A549 (cell line): ENCODE measurements around the gene SUMO2. TPM values are rescaled to one million over a fixed set of nuclear protein-coding genes. Genes with fewer than 3 reads are reported as not detected.

Experiments
- ATAC-seq, 2 experiments: fragments of 200-7000 bp in 1 of 2; fragments of >200 bp in 1 of 2; cut with Nextera tagmentation in 1 of 2; cut with Tn5 transposase in 1 of 2; 3 replicates each; pipeline versions ENCODE4 v1.8.0 to v1.9.1; 2018 to 2020; ENCODE audit warnings: mild to moderate bottlenecking in 1 of 2, moderate library complexity in 1 of 2
- CTCF ChIA-PET: fragments of 300-600 bp; sonication (Branson Sonifier 250); formaldehyde crosslinking; extraction: SDS; loops from one replicate; lab custom pipeline; 2021; ENCODE audit warnings: antibody characterized with exemption, inconsistent platforms; lab: Yijun Ruan, JAX
- POLR2A ChIA-PET: fragments of 350-600 bp; formaldehyde crosslinking; extraction: SDS; loops from one replicate; lab custom pipeline; 2021; ENCODE audit warnings: antibody characterized with exemption, inconsistent platforms; lab: Yijun Ruan, JAX
- DNase-seq, 2 experiments: peaks; one replicate each; pipeline versions ENCODE4 v3.0.0 to v3.0.0-alpha.2; 2011 to 2016; ENCODE audit warnings: low read depth in 1 of 2, low spot score in 1 of 2
- FAIRE-seq: peaks from 2 replicates; lab custom pipeline; 2011; peaks lifted over from hg19 to GRCh38; lab: Jason Lieb, UNC
- H3K27ac ChIP-seq, 2 experiments: fragments of >200 bp; sonication (Bioruptor Twin); formaldehyde crosslinking; 3 replicates each; pipeline ENCODE4 v1.5.1; 2016 to 2017
- H3K4me1 ChIP-seq: fragments of >200 bp; sonication (Bioruptor Twin); formaldehyde crosslinking; 3 replicates; pipeline ENCODE4 v1.6.1; 2016
- H3K4me2 ChIP-seq: fragments of >200 bp; sonication (Bioruptor Twin); formaldehyde crosslinking; 3 replicates; pipeline ENCODE4 v1.6.1; 2016
- H3K4me3 ChIP-seq: fragments of >200 bp; sonication (Bioruptor Twin); formaldehyde crosslinking; 3 replicates; pipeline ENCODE4 v1.5.1; 2016
- H3K9me3 ChIP-seq: fragments of >200 bp; sonication (Bioruptor Twin); formaldehyde crosslinking; 3 replicates; pipeline ENCODE4 v1.6.1; 2016
- CBX2 ChIP-seq: fragments of 200-600 bp; sonication (generic); IDR thresholded peaks from 2 replicates; pipeline ENCODE4 v1.6.1; 2016; ENCODE audit warnings: low read depth, mild to moderate bottlenecking, borderline replicate concordance
- CBX8 ChIP-seq: fragments of 200-600 bp; sonication (generic); IDR thresholded peaks from 2 replicates; pipeline ENCODE4 v1.6.1; 2016
- EHMT2 ChIP-seq: fragments of 200-600 bp; sonication (generic); IDR thresholded peaks from 2 replicates; pipeline ENCODE4 v1.6.1; 2016; ENCODE audit warnings: antibody characterized with exemption, low read depth, mild to moderate bottlenecking, moderate library complexity
- ELK1 ChIP-seq: fragments of 150-350 bp; IDR thresholded peaks from 2 replicates; pipeline ENCODE4 v1.6.1; 2014; ENCODE audit warnings: low read depth, mild to moderate bottlenecking, low read length
- FOSB ChIP-seq: fragments of 250-450 bp; sonication (Bioruptor Pico); IDR thresholded peaks from 2 replicates; pipeline ENCODE4 v1.5.0; 2020; ENCODE audit warnings: mild to moderate bottlenecking, moderate library complexity
- FOSL2 ChIP-seq, 2 experiments: fragments of 450-650 bp in 1 of 2; fragments of >200 bp in 1 of 2; sonication (Bioruptor Twin) in 1 of 2; formaldehyde crosslinking; IDR thresholded peaks; 2 replicates each; pipeline versions ENCODE4 v1.5.0 to v1.6.1; 2016 to 2020; ENCODE audit warnings: mild to moderate bottlenecking in 1 of 2, moderate library complexity in 1 of 2
- HEYL ChIP-seq: fragments of 250-450 bp; sonication (Bioruptor Pico); IDR thresholded peaks from 2 replicates; pipeline ENCODE4 v1.8.0; 2021; ENCODE audit warnings: mild to moderate bottlenecking, moderate library complexity
- HOXB13 ChIP-seq: fragments of 250-450 bp; sonication (Bioruptor Pico); IDR thresholded peaks from 2 replicates; pipeline ENCODE4 v1.5.0; 2020; ENCODE audit warnings: low read depth, mild to moderate bottlenecking, moderate library complexity
- JUNB ChIP-seq: fragments of >200 bp; sonication (Bioruptor Twin); formaldehyde crosslinking; IDR thresholded peaks from 2 replicates; pipeline ENCODE4 v1.6.1; 2016
- KDM1A ChIP-seq: fragments of 200-600 bp; sonication (generic); IDR thresholded peaks from 2 replicates; pipeline ENCODE4 v1.6.1; 2016; ENCODE audit warnings: low read depth, mild to moderate bottlenecking
- NPAS2 ChIP-seq: fragments of 250-450 bp; sonication (Bioruptor Pico); IDR thresholded peaks from 2 replicates; pipeline ENCODE4 v1.8.0; 2022; ENCODE audit warnings: mild to moderate bottlenecking, moderate library complexity, borderline replicate concordance
- POLR2A ChIP-seq: IDR thresholded peaks from 2 replicates; pipeline ENCODE4 v1.6.1; 2012; ENCODE audit warnings: mild to moderate bottlenecking, low read length
- RARB ChIP-seq: fragments of 250-450 bp; sonication (Bioruptor Pico); IDR thresholded peaks from 2 replicates; pipeline ENCODE4 v1.8.0; 2021; ENCODE audit warnings: mild to moderate bottlenecking, moderate library complexity
- RFX5 ChIP-seq: fragments of 450-650 bp; IDR thresholded peaks from 2 replicates; pipeline ENCODE4 v1.7.1; 2014; ENCODE audit warnings: antibody characterized with exemption, mild to moderate bottlenecking, moderate library complexity
- RNF2 ChIP-seq: fragments of 200-600 bp; sonication (generic); IDR thresholded peaks from 2 replicates; pipeline ENCODE4 v1.6.1; 2016; ENCODE audit warnings: low read depth, mild to moderate bottlenecking, antibody characterized with exemption, moderate library complexity, borderline replicate concordance
- TFCP2L1 ChIP-seq: fragments of 250-450 bp; sonication (Bioruptor Pico); IDR thresholded peaks from 2 replicates; pipeline ENCODE4 v1.5.0; 2021; ENCODE audit warnings: mild to moderate bottlenecking
- TP53 ChIP-seq: fragments of 250-450 bp; sonication (Bioruptor Pico); IDR thresholded peaks from 2 replicates; pipeline ENCODE4 v1.5.0; 2021; ENCODE audit warnings: mild to moderate bottlenecking, moderate library complexity
- USF2 ChIP-seq: fragments of 450-650 bp; IDR thresholded peaks from 2 replicates; pipeline ENCODE4 v1.6.1; 2014; ENCODE audit warnings: antibody characterized with exemption
- ZFP36 ChIP-seq: fragments of 450-650 bp; IDR thresholded peaks from 2 replicates; pipeline ENCODE4 v1.6.1; 2014; ENCODE audit warnings: borderline replicate concordance; ENCODE audit not compliant: partially characterized antibody
- WGBS: methylation state at CpG from one replicate; pipeline ENCODE4 v1.1.6; 2017; ENCODE audit errors: missing lambda C conversion rate; 5-methylcytosine and 5-hydroxymethylcytosine counted together
- polyA plus RNA-seq, 4 experiments: library from polyadenylated mRNA; depleted of rRNA in 3 of 4; stranded (reverse); fragments of >200 nt; fragmentation: RNase III in 1 of 4; extraction: RNeasy Plus Mini Kit Qiagen cat#74134 plus additional on column Dnase treatment in 1 of 4; gene quantifications; 2 replicates in 3 of 4; 3 replicates in 1 of 4; pipeline ENCODE4 v1.2.3, GENCODE V29; 2011 to 2017
- TF ChIP-seq, protein P1 (sequence below): IDR thresholded peaks from 2 replicates; pipeline ENCODE4 v1.6.1; 2012; ENCODE audit warnings: low read depth, borderline replicate concordance
- TF ChIP-seq, protein P2 (sequence below): fragments of >200 bp; sonication (Bioruptor Twin); formaldehyde crosslinking; IDR thresholded peaks from 3 replicates; pipeline ENCODE4 v1.5.1; 2016
- TF ChIP-seq, protein P3 (sequence below): fragments of 250-450 bp; sonication (Bioruptor Pico); IDR thresholded peaks from 2 replicates; pipeline ENCODE4 v1.5.0; 2020; ENCODE audit warnings: low read depth, mild to moderate bottlenecking, moderate library complexity

SUMO2 gene
- polyA plus RNA-seq, 2 of the 4 experiments (the other 2 are of a cell fraction) = 525 to 545 TPM

- DNase-seq = no peak
- CTCF ChIA-PET = interaction anchor here (0.8 to 15.3 kb wide), 8 partner anchors 8 to 90 kb away, joined by 3 to 270 read pairs (median 6); partner anchors contain the start of gene ARMC7
- Histone ChIP-seq H3K4me3 (no peak overlapping the region), H3K4me1 (0 out of 3 replicates have a peak, but pooled peaks cover 6% of the 10 kb centered on the region), H3K9me3 (no peaks in the 10 kb centered on the region), H3K4me2 (no peak overlapping the region), H3K27ac (no peak overlapping the region)
- POLR2A ChIA-PET = interaction anchor here (0.6 kb wide), 1 partner anchor 24 kb away, joined by 4 read pairs; no protein-coding TSS in a partner anchor
- TF ChIP-seq USF2 = no peak
- TF ChIP-seq JUNB = no peak
- TF ChIP-seq CBX2 = no peak
- no peak for TF ChIP-seq RARB (CRISPR knock-in tag)
- TF ChIP-seq RFX5 = no peak
- TF ChIP-seq, protein P1, sequence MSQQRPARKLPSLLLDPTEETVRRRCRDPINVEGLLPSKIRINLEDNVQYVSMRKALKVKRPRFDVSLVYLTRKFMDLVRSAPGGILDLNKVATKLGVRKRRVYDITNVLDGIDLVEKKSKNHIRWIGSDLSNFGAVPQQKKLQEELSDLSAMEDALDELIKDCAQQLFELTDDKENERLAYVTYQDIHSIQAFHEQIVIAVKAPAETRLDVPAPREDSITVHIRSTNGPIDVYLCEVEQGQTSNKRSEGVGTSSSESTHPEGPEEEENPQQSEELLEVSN = no peak
- TF ChIP-seq RNF2 = no peak
- TF ChIP-seq HEYL (CRISPR knock-in tag) = no peak
- TF ChIP-seq TFCP2L1 (CRISPR knock-in tag) = no peak
- TF ChIP-seq ZFP36 = no peak
- TF ChIP-seq FOSB = no peak
- TF ChIP-seq POLR2A = no peak
- TF ChIP-seq EHMT2 = no peak
- no peak for TF ChIP-seq FOSL2 (IDR thresholded peaks at IDR 0.05)
- TF ChIP-seq FOSL2 (CRISPR knock-in tag; IDR thresholded peaks at IDR 0.05) = no peak
- TF ChIP-seq KDM1A = no peak
- no peak for TF ChIP-seq HOXB13 (CRISPR knock-in tag)
- TF ChIP-seq CBX8 = no peak
- no peak for TF ChIP-seq NPAS2 (CRISPR knock-in tag)
- TF ChIP-seq, protein P2, sequence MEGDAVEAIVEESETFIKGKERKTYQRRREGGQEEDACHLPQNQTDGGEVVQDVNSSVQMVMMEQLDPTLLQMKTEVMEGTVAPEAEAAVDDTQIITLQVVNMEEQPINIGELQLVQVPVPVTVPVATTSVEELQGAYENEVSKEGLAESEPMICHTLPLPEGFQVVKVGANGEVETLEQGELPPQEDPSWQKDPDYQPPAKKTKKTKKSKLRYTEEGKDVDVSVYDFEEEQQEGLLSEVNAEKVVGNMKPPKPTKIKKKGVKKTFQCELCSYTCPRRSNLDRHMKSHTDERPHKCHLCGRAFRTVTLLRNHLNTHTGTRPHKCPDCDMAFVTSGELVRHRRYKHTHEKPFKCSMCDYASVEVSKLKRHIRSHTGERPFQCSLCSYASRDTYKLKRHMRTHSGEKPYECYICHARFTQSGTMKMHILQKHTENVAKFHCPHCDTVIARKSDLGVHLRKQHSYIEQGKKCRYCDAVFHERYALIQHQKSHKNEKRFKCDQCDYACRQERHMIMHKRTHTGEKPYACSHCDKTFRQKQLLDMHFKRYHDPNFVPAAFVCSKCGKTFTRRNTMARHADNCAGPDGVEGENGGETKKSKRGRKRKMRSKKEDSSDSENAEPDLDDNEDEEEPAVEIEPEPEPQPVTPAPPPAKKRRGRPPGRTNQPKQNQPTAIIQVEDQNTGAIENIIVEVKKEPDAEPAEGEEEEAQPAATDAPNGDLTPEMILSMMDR = no peak
- no peak for TF ChIP-seq ELK1
- no peak for FAIRE-seq
- no peak for ATAC-seq
- WGBS = 94% methylated on average over 11 of the region's 11 CpGs
Measured at GRCh38 chr17:75174996-75175395, 7.8 kb downstream of the SUMO2 start.

GRCh38 chr17:75173526-75173925 is 9.2 kb downstream of the SUMO2 start:
- Histone ChIP-seq H3K4me3 (no peak overlapping the region), H3K4me1 (0 out of 3 replicates have a peak, but pooled peaks cover 3% of the 10 kb centered on the region), H3K27ac (no peak overlapping the region), H3K9me3 (no peaks in the 10 kb centered on the region), H3K4me2 (no peak overlapping the region)
- no peak for TF ChIP-seq TP53 (CRISPR knock-in tag)
- TF ChIP-seq, protein P3, sequence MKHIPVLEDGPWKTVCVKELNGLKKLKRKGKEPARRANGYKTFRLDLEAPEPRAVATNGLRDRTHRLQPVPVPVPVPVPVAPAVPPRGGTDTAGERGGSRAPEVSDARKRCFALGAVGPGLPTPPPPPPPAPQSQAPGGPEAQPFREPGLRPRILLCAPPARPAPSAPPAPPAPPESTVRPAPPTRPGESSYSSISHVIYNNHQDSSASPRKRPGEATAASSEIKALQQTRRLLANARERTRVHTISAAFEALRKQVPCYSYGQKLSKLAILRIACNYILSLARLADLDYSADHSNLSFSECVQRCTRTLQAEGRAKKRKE (CRISPR knock-in tag) = no peak
- POLR2A ChIA-PET = interaction anchor here (1.2 to 1.3 kb wide), 2 partner anchors 10 to 19 kb away, joined by 3 to 8 read pairs; partner anchors contain the start of genes JPT1 and SUMO2
- CTCF ChIA-PET = interaction anchor here (1.0 to 15.3 kb wide), 10 partner anchors 9 to 114 kb away, joined by 3 to 270 read pairs (median 9); partner anchors contain the start of genes ARMC7 and NT5C
- FAIRE-seq (no peak), ATAC-seq (no peak), DNase-seq (no peak)
- 90% methylated on average over 4 of the region's 4 CpGs for WGBS
